Skeletal muscle satellite cell (primary cell): ENCODE data around the gene CDK5R1.

Experiments
- H3K27me3 ChIP-seq: 2 replicates; pipeline ENCODE4 v1.7.0; 2013; ENCODE audit warnings: low read length; ENCODE audit not compliant: control insufficient read depth, insufficient read depth
- H3K36me3 ChIP-seq: 2 replicates; pipeline ENCODE4 v1.7.0; 2013; ENCODE audit warnings: mild to moderate bottlenecking, control low read depth, low read length; ENCODE audit not compliant: insufficient read depth
- H3K4me1 ChIP-seq: 2 replicates; pipeline ENCODE4 v1.7.0; 2013; ENCODE audit warnings: low read length; ENCODE audit not compliant: control insufficient read depth, insufficient read depth
- H3K4me2 ChIP-seq: 2 replicates; pipeline ENCODE4 v1.7.0; 2013; ENCODE audit warnings: mild to moderate bottlenecking, low read length
- H3K4me3 ChIP-seq: 2 replicates; pipeline ENCODE4 v1.7.0; 2013; ENCODE audit warnings: low read length
- H3K9ac ChIP-seq: 2 replicates; pipeline ENCODE4 v1.7.0; 2013; ENCODE audit warnings: mild to moderate bottlenecking, low read depth, low read length, moderate library complexity
- H3K9me3 ChIP-seq: replicated peaks from 2 replicates; pipeline ENCODE4 v1.7.0; 2013; ENCODE audit warnings: mild to moderate bottlenecking, control low read depth, low read length

Gene CDK5R1

DNA sequence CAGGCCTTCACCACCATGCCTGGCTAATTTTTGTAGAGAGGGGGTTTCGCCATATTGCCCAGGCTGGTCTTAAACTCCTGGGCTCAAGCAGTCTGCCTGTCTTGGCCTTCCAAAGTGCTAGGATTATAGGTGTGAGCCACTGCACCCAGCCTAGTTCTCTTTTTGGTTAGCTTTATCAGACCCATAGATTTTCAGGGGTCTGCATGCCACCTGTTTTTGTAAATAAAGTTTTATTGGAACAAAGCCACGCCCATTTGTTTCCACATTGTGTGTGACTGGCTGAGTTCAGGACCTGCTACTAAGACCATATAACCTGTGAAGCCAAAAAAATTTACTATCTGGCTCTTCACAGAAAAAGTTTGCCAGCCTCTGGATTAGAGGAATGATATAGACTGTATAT is 34.9 kb upstream of the CDK5R1 start:
- H3K27me3 ChIP-seq = no peaks in the 10 kb centered on the region
- H3K36me3 ChIP-seq = peaks cover 83% of the 10 kb centered on the region
- no peak overlapping the region for H3K4me2 ChIP-seq

GRCh38 chr17:32452281-32452680 is 34.5 kb upstream of the CDK5R1 start:
- H3K4me3 ChIP-seq = no peak overlapping the region
- no peak overlapping the region for H3K9ac ChIP-seq
- H3K4me1 ChIP-seq = peaks cover 7% of the 10 kb centered on the region
- no peak overlapping the region for H3K4me2 ChIP-seq
- H3K36me3 ChIP-seq = peaks cover 83% of the 10 kb centered on the region
- H3K27me3 ChIP-seq = no peaks in the 10 kb centered on the region
- no peaks in the 10 kb centered on the region for H3K9me3 ChIP-seq

More for the DNA sequence above, 34.9 kb upstream of the CDK5R1 start:
- H3K4me3 ChIP-seq = no peak overlapping the region
- H3K4me1 ChIP-seq = peaks cover 11% of the 10 kb centered on the region
- no peak overlapping the region for H3K9ac ChIP-seq
- H3K9me3 ChIP-seq = no peaks in the 10 kb centered on the region

DNA sequence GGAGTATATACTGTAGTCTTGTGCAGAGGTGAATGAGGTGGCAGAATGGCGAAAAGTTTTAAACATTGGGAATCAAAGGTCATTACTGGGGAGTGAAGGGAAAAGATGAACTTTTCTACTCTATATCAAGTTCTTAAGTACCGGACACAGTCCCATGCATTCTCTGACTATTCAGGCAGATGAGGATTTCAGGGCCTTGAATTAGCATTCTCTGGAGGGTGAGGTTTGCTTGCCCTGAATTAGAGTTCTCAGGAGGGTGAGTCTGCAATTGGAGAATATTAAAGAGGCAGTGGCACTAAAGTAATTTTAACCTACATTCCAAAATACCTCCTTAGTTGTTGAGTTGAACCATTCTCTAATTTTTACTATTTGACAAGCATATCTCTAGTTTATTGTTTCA is 33.4 kb upstream of the CDK5R1 start:
- H3K27me3 ChIP-seq = no peaks in the 10 kb centered on the region
- peaks cover 82% of the 10 kb centered on the region for H3K36me3 ChIP-seq
- no peak overlapping the region for H3K4me3 ChIP-seq
- peaks cover 6% of the 10 kb centered on the region for H3K4me1 ChIP-seq
- H3K4me2 ChIP-seq = no peak overlapping the region
- H3K9ac ChIP-seq = no peak overlapping the region
- no peaks in the 10 kb centered on the region for H3K9me3 ChIP-seq

DNA sequence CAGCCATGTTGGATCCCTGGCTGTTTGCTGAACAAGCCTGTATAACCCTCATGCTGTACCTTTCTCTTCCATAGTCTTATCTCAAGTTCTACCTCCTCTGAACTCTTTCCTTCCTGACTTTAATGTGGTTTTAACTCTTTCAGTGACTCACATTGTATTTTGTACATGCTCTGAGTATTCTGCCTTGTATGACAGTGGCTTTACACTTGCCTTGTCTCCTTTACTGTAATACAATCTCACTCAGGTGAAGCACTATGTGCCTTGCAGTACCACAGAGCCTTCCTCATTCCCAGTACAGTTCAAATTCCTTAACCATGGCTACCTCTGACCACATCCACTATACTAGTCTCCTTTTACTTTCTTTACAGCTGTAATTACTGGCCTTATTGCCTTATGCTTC is 28.4 kb upstream of the CDK5R1 start:
- Histone ChIP-seq H3K4me1 (no peaks in the 10 kb centered on the region), H3K27me3 (no peaks in the 10 kb centered on the region), H3K9me3 (no peaks in the 10 kb centered on the region), H3K9ac (no peak overlapping the region), H3K4me3 (no peak overlapping the region), H3K36me3 (peaks cover 59% of the 10 kb centered on the region), H3K4me2 (no peak overlapping the region)

DNA sequence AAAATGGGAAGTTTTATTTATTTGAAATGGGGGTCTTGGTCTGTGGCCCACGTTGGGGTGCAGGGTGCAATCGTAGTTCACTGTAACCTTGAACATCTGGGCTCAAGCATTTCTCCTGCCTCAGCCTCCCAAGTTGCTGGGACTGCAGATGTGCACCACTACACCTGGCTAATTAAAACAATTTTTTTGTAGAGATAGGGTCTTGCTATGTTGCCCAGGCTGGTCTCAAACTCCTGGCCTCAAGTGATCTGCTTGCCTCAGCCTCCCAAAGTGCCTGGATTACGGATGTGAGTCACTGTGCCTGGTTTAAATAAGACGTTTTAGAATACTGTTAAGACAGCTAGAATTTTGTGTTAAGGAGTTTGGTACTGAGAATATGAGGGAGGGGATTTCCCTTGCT is 26.7 kb upstream of the CDK5R1 start:
- Histone ChIP-seq H3K4me1 (no peaks in the 10 kb centered on the region), H3K27me3 (no peaks in the 10 kb centered on the region), H3K9me3 (no peaks in the 10 kb centered on the region), H3K36me3 (peaks cover 57% of the 10 kb centered on the region), H3K4me3 (no peak overlapping the region), H3K4me2 (no peak overlapping the region), H3K9ac (no peak overlapping the region)

- Histone ChIP-seq H3K27me3 (no peaks in the 10 kb centered on the region), H3K36me3 (peaks cover 56% of the 10 kb centered on the region)
These were observed 25.3 kb upstream of the CDK5R1 start for GRCh38 chr17:32461498-32461852.

DNA sequence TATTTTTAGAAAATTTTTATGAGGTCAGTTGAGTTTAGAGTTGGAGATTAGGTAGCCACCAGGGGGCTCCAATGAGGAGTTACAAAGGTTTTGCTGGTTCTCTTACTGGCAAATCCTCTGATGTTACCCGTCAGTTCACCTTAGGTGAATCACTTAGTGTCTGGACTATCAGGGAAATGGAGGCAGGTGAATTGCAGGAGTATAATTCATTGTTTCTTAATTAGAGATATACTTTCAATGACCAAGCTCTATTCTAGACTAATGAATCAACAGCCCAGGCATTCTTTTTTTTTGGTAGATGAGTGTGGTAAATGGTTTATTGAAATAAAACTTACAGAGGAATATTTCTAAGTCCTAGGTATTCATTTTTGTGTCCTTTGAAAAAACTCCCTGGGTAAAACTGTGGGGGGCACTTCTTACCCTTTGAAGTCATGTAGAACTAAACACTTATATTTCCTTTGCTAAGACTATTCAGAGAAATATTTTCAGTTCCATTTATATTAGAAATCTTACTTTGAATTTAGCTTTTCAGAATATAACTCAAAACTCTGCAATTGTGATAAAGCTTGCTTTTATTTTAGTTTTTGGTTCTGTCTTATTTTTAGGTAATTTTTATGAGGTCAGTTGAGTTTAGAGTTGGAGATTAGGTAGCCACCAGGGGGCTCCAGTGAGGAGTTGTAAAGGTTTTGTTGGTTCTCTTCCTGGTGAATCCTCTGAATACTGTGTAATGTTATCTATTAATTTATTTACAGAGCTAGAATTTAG is 24.8 kb upstream of the CDK5R1 start:
- Histone ChIP-seq H3K4me1 (no peaks in the 10 kb centered on the region), H3K36me3 (peaks cover 53% of the 10 kb centered on the region), H3K4me2 (no peak overlapping the region), H3K9me3 (no peaks in the 10 kb centered on the region), H3K4me3 (no peak overlapping the region), H3K9ac (no peak overlapping the region), H3K27me3 (no peaks in the 10 kb centered on the region)

More at GRCh38 chr17:32461498-32461852, 25.3 kb upstream of the CDK5R1 start:
- Histone ChIP-seq H3K4me1 (no peaks in the 10 kb centered on the region), H3K9me3 (no peaks in the 10 kb centered on the region), H3K4me3 (no peak overlapping the region), H3K4me2 (no peak overlapping the region), H3K9ac (no peak overlapping the region)

GRCh38 chr17:32463304-32463703 is 23.5 kb upstream of the CDK5R1 start:
- H3K36me3 ChIP-seq = peaks cover 53% of the 10 kb centered on the region
- H3K4me2 ChIP-seq = no peak overlapping the region
- no peaks in the 10 kb centered on the region for H3K9me3 ChIP-seq
- H3K4me3 ChIP-seq = no peak overlapping the region
- H3K9ac ChIP-seq = no peak overlapping the region
- H3K4me1 ChIP-seq = no peaks in the 10 kb centered on the region
- H3K27me3 ChIP-seq = no peaks in the 10 kb centered on the region

- Histone ChIP-seq H3K4me3 (no peak overlapping the region), H3K4me1 (no peaks in the 10 kb centered on the region), H3K36me3 (peaks cover 54% of the 10 kb centered on the region), H3K9me3 (no peaks in the 10 kb centered on the region), H3K27me3 (no peaks in the 10 kb centered on the region), H3K4me2 (no peak overlapping the region), H3K9ac (no peak overlapping the region)
These were observed 22.4 kb upstream of the CDK5R1 start for GRCh38 chr17:32464374-32464773.

DNA sequence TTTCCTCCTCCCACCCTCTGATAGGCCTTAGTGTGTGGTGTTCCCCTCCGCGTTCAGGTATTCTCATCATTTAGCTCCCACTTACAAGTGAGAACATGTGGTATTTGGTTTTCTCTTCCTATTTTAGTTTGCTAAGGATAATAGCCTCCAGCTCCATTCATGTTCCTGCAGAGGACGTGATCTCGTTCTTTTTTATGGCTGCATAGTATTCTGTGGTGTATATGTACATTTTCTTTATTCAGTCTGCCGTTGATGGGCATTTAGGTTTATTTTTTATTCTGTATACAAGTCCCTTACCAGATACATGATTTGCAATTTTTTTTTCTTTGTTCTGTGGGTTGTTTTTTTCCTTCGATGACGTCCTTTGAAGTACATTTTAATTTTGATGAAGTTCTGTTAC is 18.8 kb upstream of the CDK5R1 start:
- no peak overlapping the region for H3K4me2 ChIP-seq
- H3K9me3 ChIP-seq = no peaks in the 10 kb centered on the region
- no peak overlapping the region for H3K9ac ChIP-seq
- H3K4me3 ChIP-seq = no peak overlapping the region
- H3K27me3 ChIP-seq = no peaks in the 10 kb centered on the region
- peaks cover 66% of the 10 kb centered on the region for H3K36me3 ChIP-seq
- no peaks in the 10 kb centered on the region for H3K4me1 ChIP-seq

GRCh38 chr17:32470405-32471167 is 16.2 kb upstream of the CDK5R1 start:
- peaks cover 70% of the 10 kb centered on the region for H3K36me3 ChIP-seq
- H3K4me3 ChIP-seq = no peak overlapping the region
- H3K27me3 ChIP-seq = no peaks in the 10 kb centered on the region
- H3K9ac ChIP-seq = no peak overlapping the region
- H3K4me1 ChIP-seq = no peaks in the 10 kb centered on the region
- H3K9me3 ChIP-seq = no peaks in the 10 kb centered on the region
- no peak overlapping the region for H3K4me2 ChIP-seq

GRCh38 chr17:32471652-32472051 is 15.1 kb upstream of the CDK5R1 start:
- peaks cover 80% of the 10 kb centered on the region for H3K36me3 ChIP-seq
- no peak overlapping the region for H3K9ac ChIP-seq
- no peak overlapping the region for H3K4me2 ChIP-seq
- H3K4me1 ChIP-seq = no peaks in the 10 kb centered on the region
- no peak overlapping the region for H3K4me3 ChIP-seq
- H3K9me3 ChIP-seq = no peaks in the 10 kb centered on the region
- H3K27me3 ChIP-seq = no peaks in the 10 kb centered on the region
